SK-N-SH (cell line): ENCODE data around the gene DUSP28. TPM values are rescaled to one million over a fixed set of nuclear protein-coding genes. Genes with fewer than 3 reads are reported as not detected.

Experiments
- CTCF ChIA-PET: fragments of 300-600, 350-600 bp; formaldehyde crosslinking; extraction: SDS; loops from one replicate; lab custom pipeline; 2021; lab: Yijun Ruan, JAX
- POLR2A ChIA-PET: fragments of 350-600 bp; sonication (Branson Sonifier 250); formaldehyde crosslinking; extraction: SDS; loops from one replicate; lab custom pipeline; 2020; ENCODE audit warnings: antibody characterized with exemption, inconsistent platforms; lab: Yijun Ruan, JAX
- DNase-seq: peaks from one replicate; pipeline ENCODE4 v3.0.0; 2012
- H2AFZ ChIP-seq: fragments of 200-600 bp; sonication (generic); 2 replicates; pipeline ENCODE4 v1.8.1; 2016; ENCODE audit warnings: antibody characterized with exemption, mild to moderate bottlenecking, low read depth
- H3F3A ChIP-seq: fragments of 200-600 bp; sonication (generic); replicated peaks from 2 replicates; pipeline ENCODE3; 2016; ENCODE audit warnings: antibody characterized with exemption, mild to moderate bottlenecking; ENCODE audit not compliant: insufficient read depth
- H3K27ac ChIP-seq, 2 experiments: fragments of 200-500 bp in 1 of 2; fragments of 200-600 bp in 1 of 2; sonication (Bioruptor generic) in 1 of 2; sonication (generic), shearing (Covaris generic) in 1 of 2; 2 replicates each; pipeline versions ENCODE4 v1.5.1 to v1.6.1; 2014 to 2016; ENCODE audit warnings: low read depth in 2 of 2, inconsistent platforms in 1 of 2, low read length in 1 of 2, mild to moderate bottlenecking in 1 of 2, mixed read lengths in 1 of 2
- H3K27me3 ChIP-seq: fragments of 200-600 bp; sonication (generic), shearing (Covaris generic); 2 replicates; pipeline ENCODE4 v1.6.1; 2016; ENCODE audit warnings: mixed run types; ENCODE audit not compliant: insufficient read depth
- H3K36me3 ChIP-seq, 2 experiments: fragments of 200-500 bp in 1 of 2; fragments of 200-600 bp in 1 of 2; sonication (Bioruptor generic) in 1 of 2; sonication (generic) in 1 of 2; replicated peaks in 1 of 2; 2 replicates each; pipeline versions ENCODE3 to v1.5.1; 2014 to 2016; ENCODE audit warnings: low read length in 1 of 2, mild to moderate bottlenecking in 1 of 2; ENCODE audit not compliant: insufficient read depth in 2 of 2, control insufficient read depth in 1 of 2
- H3K4me1 ChIP-seq, 2 experiments: fragments of 200-500 bp in 1 of 2; fragments of 200-600 bp in 1 of 2; sonication (Bioruptor generic) in 1 of 2; sonication (generic), shearing (Covaris generic) in 1 of 2; 2 replicates each; pipeline versions ENCODE4 v1.5.1 to v1.6.1; 2014 to 2016; ENCODE audit warnings: low read depth in 1 of 2, low read length in 1 of 2, mixed run types in 1 of 2; ENCODE audit not compliant: insufficient read depth in 2 of 2, control insufficient read depth in 1 of 2
- H3K4me2 ChIP-seq: fragments of 200-600 bp; sonication (generic), shearing (Covaris generic); 2 replicates; pipeline ENCODE4 v1.6.1; 2017; ENCODE audit warnings: mixed run types
- H3K4me3 ChIP-seq, 2 experiments: fragments of 200-500 bp in 1 of 2; fragments of 200-600 bp in 1 of 2; sonication (Bioruptor generic) in 1 of 2; sonication (generic), shearing (Covaris generic) in 1 of 2; 2 replicates each; pipeline versions ENCODE4 v1.5.1 to v1.8.1; 2014 to 2016; ENCODE audit warnings: low read depth in 2 of 2, inconsistent platforms in 1 of 2, low read length in 1 of 2, mild to moderate bottlenecking in 1 of 2, mixed read lengths in 1 of 2, moderate library complexity in 1 of 2
- H3K79me2 ChIP-seq: fragments of 200-600 bp; sonication (generic); 2 replicates; pipeline ENCODE4 v1.8.1; 2017; ENCODE audit warnings: mild to moderate bottlenecking; ENCODE audit not compliant: insufficient read depth
- H3K9ac ChIP-seq: fragments of 200-600 bp; sonication (generic); 2 replicates; pipeline ENCODE4 v1.6.1; 2017; ENCODE audit warnings: mixed run types
- H3K9me2 ChIP-seq: fragments of 200-600 bp; sonication (generic); 2 replicates; pipeline ENCODE4 v1.6.1; 2017; ENCODE audit warnings: mixed run types
- H3K9me3 ChIP-seq: fragments of 200-600 bp; sonication (generic); 2 replicates; pipeline ENCODE4 v1.6.1; 2017; ENCODE audit warnings: mixed run types, mild to moderate bottlenecking, moderate library complexity
- H4K20me1 ChIP-seq: fragments of 200-600 bp; sonication (generic); 2 replicates; pipeline ENCODE4 v1.6.1; 2017; ENCODE audit warnings: mild to moderate bottlenecking, mixed run types; ENCODE audit not compliant: insufficient read depth
- GABPA ChIP-seq: IDR thresholded peaks from 2 replicates; pipeline ENCODE4 v1.4.0; 2012; ENCODE audit warnings: low read depth, mild to moderate bottlenecking
- GATA2 ChIP-seq: sonication (generic); formaldehyde crosslinking; IDR thresholded peaks from 2 replicates; pipeline ENCODE4 v1.5.0; 2020; ENCODE audit warnings: mild to moderate bottlenecking, missing genetic modification reagents
- MEF2A ChIP-seq: IDR thresholded peaks from 2 replicates; pipeline ENCODE4 v1.4.0; 2012; ENCODE audit warnings: low read depth, borderline replicate concordance
- MXI1 ChIP-seq: IDR thresholded peaks from 2 replicates; pipeline ENCODE4 v1.6.1; 2012; ENCODE audit warnings: mild to moderate bottlenecking, low read depth, low read length, improper control_type of control experiment
- NRF1 ChIP-seq: IDR thresholded peaks from 2 replicates; pipeline ENCODE4 v1.6.1; 2012; ENCODE audit warnings: low read depth, mild to moderate bottlenecking, low read length
- SMC3 ChIP-seq: IDR thresholded peaks from 2 replicates; pipeline ENCODE4 v1.6.1; 2012; ENCODE audit warnings: low read depth, low read length, improper control_type of control experiment
- TEAD4 ChIP-seq: IDR thresholded peaks from 2 replicates; pipeline ENCODE4 v1.4.0; 2012; ENCODE audit warnings: mild to moderate bottlenecking, borderline replicate concordance; ENCODE audit not compliant: insufficient read depth
- WGBS: methylation state at CpG from one replicate; pipeline ENCODE4 v1.1.6; 2017; ENCODE audit warnings: low lambda C conversion rate; 5-methylcytosine and 5-hydroxymethylcytosine counted together
- polyA plus RNA-seq, 3 experiments: library from polyadenylated mRNA; depleted of rRNA; stranded (reverse); fragments of >200 nt; gene quantifications; 2 replicates each; pipeline ENCODE4 v1.2.3, GENCODE V29; 2012
- TF ChIP-seq, protein P1 (sequence below): IDR thresholded peaks from 2 replicates; pipeline ENCODE4 v1.4.0; 2012; ENCODE audit warnings: low read depth
- TF ChIP-seq, protein P2 (sequence below): IDR thresholded peaks from 2 replicates; pipeline ENCODE4 v1.4.0; 2012; ENCODE audit warnings: low read depth, borderline replicate concordance

The DUSP28 gene
- polyA plus RNA-seq, 1 of the 3 experiments (the other 2 are of a cell fraction), result 4.1 TPM

GRCh38 chr2:240568678-240569522 lies 8.7 kb downstream of the DUSP28 start:
- WGBS, result 43% methylated on average over 10 of the region's 93 CpGs
- Histone ChIP-seq H3K79me2 (peaks cover 26% of the 10 kb centered on the region; the same call in 1 of the 2 replicates), H3K36me3 (peaks cover 0 to 7% of the 10 kb centered on the region in 2 experiments), H3K27ac (peak overlapping the region in 1 of 2 experiments; percentile 67; a peak in 2 of 4 replicates), H3K4me2 (peak overlapping the region; percentile 93), H3K27me3 (no peaks in the 10 kb centered on the region), H3K9me3 (no peaks in the 10 kb centered on the region), H3F3A (peaks cover 7% of the 10 kb centered on the region), H3K9me2 (no peaks in the 10 kb centered on the region), H2AFZ (peak overlapping the region; percentile 56; the same call in 1 of the 2 replicates), H3K9ac (peak overlapping the region; percentile 60), H3K4me3 (peak overlapping the region; percentile 73 to 80), H3K4me1 (peaks cover 26 to 39% of the 10 kb centered on the region in 2 experiments; a peak in 3 of 4 replicates), H4K20me1 (0 out of 2 replicates have a peak, but pooled peaks cover 12% of the 10 kb centered on the region)
- TF ChIP-seq SMC3 (no peak), MXI1 (peak; percentile 20; the same call in 1 of the 2 replicates), NRF1 (peak; percentile 30; the same call in 1 of the 2 replicates)
- TF ChIP-seq, protein P1, sequence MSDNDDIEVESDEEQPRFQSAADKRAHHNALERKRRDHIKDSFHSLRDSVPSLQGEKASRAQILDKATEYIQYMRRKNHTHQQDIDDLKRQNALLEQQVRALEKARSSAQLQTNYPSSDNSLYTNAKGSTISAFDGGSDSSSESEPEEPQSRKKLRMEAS, result no peak
- TF ChIP-seq, protein P2, sequence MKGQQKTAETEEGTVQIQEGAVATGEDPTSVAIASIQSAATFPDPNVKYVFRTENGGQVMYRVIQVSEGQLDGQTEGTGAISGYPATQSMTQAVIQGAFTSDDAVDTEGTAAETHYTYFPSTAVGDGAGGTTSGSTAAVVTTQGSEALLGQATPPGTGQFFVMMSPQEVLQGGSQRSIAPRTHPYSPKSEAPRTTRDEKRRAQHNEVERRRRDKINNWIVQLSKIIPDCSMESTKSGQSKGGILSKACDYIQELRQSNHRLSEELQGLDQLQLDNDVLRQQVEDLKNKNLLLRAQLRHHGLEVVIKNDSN, result 0 out of 2 replicates have a peak, but pooled peaks have one; percentile 9
- ChIA-PET CTCF (interaction anchor here (0.7 to 1.7 kb wide), 8 partner anchors 11 to 271 kb away, joined by 3 to 6 read pairs (median 4); partner anchors contain the start of gene CAPN10), POLR2A (interaction anchor here (0.5 to 1.7 kb wide), 5 partner anchors 8 to 1525 kb away, joined by 3 to 25 read pairs (median 3); partner anchors contain the start of gene CAPN10)
- DNase-seq, result peak; percentile 83

- no peak for DNase-seq
- Histone ChIP-seq H3K4me1 (peaks cover 26 to 39% of the 10 kb centered on the region in 2 experiments; a peak in 3 of 4 replicates), H3K27ac (no peak overlapping the region)
These were observed 9.4 kb downstream of the DUSP28 start for GRCh38 chr2:240569523-240569997.

More at GRCh38 chr2:240569523-240569997, 9.4 kb downstream of the DUSP28 start:
- Histone ChIP-seq H3K4me2 (peak overlapping the region; percentile 93), H3K9me2 (no peaks in the 10 kb centered on the region), H3K4me3 (peak overlapping the region; percentile 73 to 80), H3F3A (peaks cover 7% of the 10 kb centered on the region), H3K27me3 (no peaks in the 10 kb centered on the region), H2AFZ (no peak overlapping the region), H3K9ac (peak overlapping the region; percentile 60; the same call in 1 of the 2 replicates), H3K79me2 (peaks cover 26% of the 10 kb centered on the region; the same call in 1 of the 2 replicates), H3K36me3 (peaks cover 0 to 10% of the 10 kb centered on the region in 2 experiments), H4K20me1 (0 out of 2 replicates have a peak, but pooled peaks cover 12% of the 10 kb centered on the region), H3K9me3 (no peaks in the 10 kb centered on the region)
- ChIA-PET CTCF (interaction anchor here (1.0 to 1.7 kb wide), 5 partner anchors 10 to 140 kb away, joined by 3 to 6 read pairs (median 4); no protein-coding TSS in a partner anchor), POLR2A (interaction anchor here (0.5 to 1.7 kb wide), 5 partner anchors 8 to 1526 kb away, joined by 3 to 25 read pairs (median 3); partner anchors contain the start of gene CAPN10)
- 92% methylated on average over 8 of the region's 9 CpGs for WGBS
- no peak for TF ChIP-seq MEF2A
- TF ChIP-seq GATA2, result no peak
- no peak for TF ChIP-seq TEAD4
- no peak for TF ChIP-seq GABPA
